DMS153 treated with DMSO at 0.1 percent for 48 hours (cell line): Measurements from ENCODE around the gene NTM.

Experiments used
- DNase-seq: peaks from one replicate; lab custom pipeline; 2025; ENCODE audit not compliant: unreplicated experiment; lab: John Stamatoyannopoulos, UW

Gene NTM

GRCh38 chr11:131809203-131809918 is 438.9 kb downstream of the NTM start:
- no peak for DNase-seq

- no peak for DNase-seq
Measured at GRCh38 chr11:131810541-131810940, 440.1 kb downstream of the NTM start.

- DNase-seq = no peak
Measured at GRCh38 chr11:131811383-131811782, 441.0 kb downstream of the NTM start.

GRCh38 chr11:131814108-131814507 is 443.7 kb downstream of the NTM start:
- no peak for DNase-seq

GRCh38 chr11:131815590-131815989 is 445.2 kb downstream of the NTM start:
- no peak for DNase-seq

- no peak for DNase-seq
Measured at GRCh38 chr11:131816051-131816450, 445.6 kb downstream of the NTM start.

- DNase-seq = no peak
Measured at GRCh38 chr11:131817687-131818188, 447.3 kb downstream of the NTM start.

- DNase-seq = no peak
Measured at GRCh38 chr11:131819865-131820264, 449.4 kb downstream of the NTM start.

GRCh38 chr11:131822506-131822905 is 452.1 kb downstream of the NTM start:
- no peak for DNase-seq

GRCh38 chr11:131823772-131824171 is 453.4 kb downstream of the NTM start:
- DNase-seq = no peak

GRCh38 chr11:131824771-131825170 is 454.4 kb downstream of the NTM start:
- DNase-seq = no peak

- DNase-seq = no peak
Measured at GRCh38 chr11:131827430-131827829, 457.0 kb downstream of the NTM start.

GRCh38 chr11:131829725-131830124 is 459.3 kb downstream of the NTM start:
- DNase-seq = no peak

GRCh38 chr11:131832079-131832478 is 461.7 kb downstream of the NTM start:
- DNase-seq = no peak

- no peak for DNase-seq
Measured at GRCh38 chr11:131833366-131833765, 463.0 kb downstream of the NTM start.

GRCh38 chr11:131837562-131837961 is 467.1 kb downstream of the NTM start:
- no peak for DNase-seq

GRCh38 chr11:131838016-131838415 is 467.6 kb downstream of the NTM start:
- DNase-seq = no peak

- no peak for DNase-seq
Measured at GRCh38 chr11:131839326-131839725, 468.9 kb downstream of the NTM start.

GRCh38 chr11:131840545-131840944 is 470.1 kb downstream of the NTM start:
- no peak for DNase-seq

- no peak for DNase-seq
Measured at GRCh38 chr11:131841028-131841427, 470.6 kb downstream of the NTM start.

GRCh38 chr11:131841925-131842635 is 471.7 kb downstream of the NTM start:
- no peak for DNase-seq

- DNase-seq = no peak
Measured at GRCh38 chr11:131845255-131845654, 474.8 kb downstream of the NTM start.
